IPS-20b (cell line): ENCODE data around the gene ARHGAP4.

Experiments
- H3K27ac ChIP-seq: one replicate; pipeline ENCODE4 v1.5.1; 2013; ENCODE audit warnings: low read length
- H3K27me3 ChIP-seq: 2 replicates; pipeline ENCODE4 v1.6.1; 2013; ENCODE audit warnings: mild to moderate bottlenecking, low read length, inconsistent platforms; ENCODE audit not compliant: insufficient read depth
- H3K36me3 ChIP-seq: 2 replicates; pipeline ENCODE4 v1.6.1; 2013; ENCODE audit warnings: low read depth, mild to moderate bottlenecking, inconsistent platforms, low read length, moderate library complexity; ENCODE audit not compliant: insufficient read depth
- H3K4me1 ChIP-seq: 2 replicates; pipeline ENCODE4 v1.6.1; 2013; ENCODE audit warnings: mild to moderate bottlenecking, control low read depth, inconsistent platforms, low read length, moderate library complexity; ENCODE audit not compliant: insufficient read depth
- H3K4me3 ChIP-seq: 2 replicates; pipeline ENCODE4 v1.5.1; 2013; ENCODE audit warnings: mild to moderate bottlenecking, low read length, inconsistent platforms
- H3K9ac ChIP-seq: 2 replicates; pipeline ENCODE4 v1.6.1; 2013; ENCODE audit warnings: low read depth, mild to moderate bottlenecking, inconsistent platforms, low read length, moderate library complexity
- H3K9me3 ChIP-seq: 2 replicates; pipeline ENCODE4 v1.6.1; 2013; ENCODE audit warnings: mild to moderate bottlenecking, low read depth, low read length, inconsistent platforms; ENCODE audit not compliant: insufficient read depth

ARHGAP4 gene

DNA sequence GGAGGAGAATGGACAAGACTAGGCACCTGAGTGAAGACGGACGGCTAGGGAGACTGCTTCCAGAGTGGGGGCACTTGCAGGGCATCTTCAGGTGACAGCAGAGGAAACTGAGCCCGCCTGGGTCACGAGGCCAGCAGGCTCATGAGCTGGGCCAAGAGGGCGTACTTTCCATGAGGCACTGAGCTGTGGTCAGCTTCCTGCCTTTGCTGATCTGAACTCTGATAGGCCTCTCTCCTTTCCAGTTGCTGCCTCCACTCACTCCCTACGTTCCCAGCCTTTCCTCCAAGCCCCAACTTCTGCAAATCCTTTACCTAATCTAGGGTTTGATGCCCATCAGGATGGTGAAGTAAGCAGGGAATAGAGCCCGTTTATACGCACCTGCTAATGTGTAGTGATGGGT, 38.7 kb downstream of the ARHGAP4 start:
- peaks cover 36% of the 10 kb centered on the region for H3K27me3 ChIP-seq
- H3K9ac ChIP-seq, result 0 out of 2 replicates have a peak overlapping the region, but pooled peaks have one; percentile 32
- H3K4me3 ChIP-seq, result peak overlapping the region; percentile 58; the same call in 1 of the 2 replicates
- peaks cover 3% of the 10 kb centered on the region; the same call in 1 of the 2 replicates for H3K4me1 ChIP-seq
- H3K9me3 ChIP-seq, result no peaks in the 10 kb centered on the region
- no peak overlapping the region for H3K27ac ChIP-seq
- H3K36me3 ChIP-seq, result no peaks in the 10 kb centered on the region

DNA sequence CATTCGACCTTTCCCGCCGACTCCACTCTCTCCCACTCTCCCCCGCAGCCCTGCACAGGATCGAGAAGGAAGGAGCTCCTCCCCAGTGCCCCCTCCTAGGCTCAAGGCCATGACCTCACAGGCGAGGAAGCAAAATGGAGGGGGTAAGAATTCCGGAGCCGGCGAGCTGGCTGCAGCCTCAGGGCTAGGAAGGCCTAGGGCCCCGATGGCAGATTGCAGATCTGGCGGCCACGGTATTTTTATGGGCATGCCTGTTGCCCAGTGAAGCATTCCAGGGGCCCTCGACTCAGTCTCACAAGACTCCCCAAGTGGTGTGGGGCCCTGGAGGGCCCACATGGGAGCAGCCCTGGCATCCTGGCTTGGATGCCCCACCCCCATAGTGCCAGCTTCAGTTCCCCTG, 39.1 kb downstream of the ARHGAP4 start:
- Histone ChIP-seq H3K9ac (peak overlapping the region; percentile 32; the same call in 1 of the 2 replicates), H3K36me3 (no peaks in the 10 kb centered on the region), H3K9me3 (no peaks in the 10 kb centered on the region), H3K4me1 (peaks cover 3% of the 10 kb centered on the region; the same call in 1 of the 2 replicates), H3K4me3 (peak overlapping the region; percentile 58; the same call in 1 of the 2 replicates), H3K27me3 (peaks cover 36% of the 10 kb centered on the region), H3K27ac (no peak overlapping the region)

DNA sequence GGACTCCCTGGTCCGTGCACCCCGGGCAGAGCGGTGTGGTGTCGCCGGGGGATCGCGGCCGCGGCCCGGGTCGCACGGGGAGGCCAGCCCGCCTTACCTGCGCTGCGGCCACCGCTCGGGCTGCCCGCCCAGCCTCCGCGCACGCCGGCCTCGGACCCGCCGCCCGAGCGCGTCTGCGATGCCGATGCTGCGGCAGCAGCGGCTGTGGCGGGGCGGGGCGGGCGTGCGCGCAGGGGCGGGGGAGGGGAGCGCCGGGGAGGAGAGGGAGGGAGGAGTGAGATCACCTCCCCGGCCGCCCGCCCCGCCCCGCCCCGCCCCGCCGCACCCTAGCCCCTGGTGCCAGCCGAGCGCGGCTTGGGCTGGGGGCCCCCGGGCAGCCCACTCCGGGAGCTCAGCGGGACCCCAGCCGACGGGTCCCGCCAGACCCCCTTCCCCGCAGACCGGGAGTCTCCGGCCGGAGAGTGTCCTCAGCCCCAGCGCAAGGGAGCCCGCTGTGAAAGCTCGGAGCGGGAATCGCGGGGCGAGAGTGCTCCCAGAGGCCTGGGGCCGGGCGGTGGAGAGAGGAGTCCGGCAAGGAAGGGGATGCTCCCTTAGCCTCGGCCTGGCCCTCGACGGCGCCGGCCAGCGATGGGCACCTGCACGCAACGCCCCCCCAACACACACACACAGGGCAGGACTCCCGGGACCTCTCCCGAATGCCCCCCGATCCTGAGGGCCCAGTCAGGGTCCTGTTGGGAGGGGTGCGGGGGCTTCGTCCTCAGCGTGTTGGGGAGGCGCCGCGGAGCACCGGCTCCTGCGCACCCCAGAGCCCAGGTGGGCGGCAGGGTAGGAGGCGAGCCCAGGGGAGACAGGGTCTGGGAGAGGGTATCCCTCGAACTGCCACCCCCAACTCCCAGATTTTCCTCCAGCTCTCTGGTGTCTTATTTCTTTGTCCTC, 39.8 kb downstream of the ARHGAP4 start, which contains the start of gene L1CAM:
Gene L1CAM, minus strand, starts transcription at position 206 of the 936 bp plus-strand sequence. CDS start 10,337 bp downstream, outside the sequence.
- Histone ChIP-seq H3K9me3 (no peaks in the 10 kb centered on the region), H3K27ac (no peak within 1 kb of the TSS), H3K27me3 (peaks cover 36% of the 10 kb centered on the region), H3K4me1 (peaks cover 3% of the 10 kb centered on the region; the same call in 1 of the 2 replicates), H3K4me3 (peak within 1 kb of the TSS; percentile 58; the same call in 1 of the 2 replicates), H3K36me3 (no peaks in the 10 kb centered on the region), H3K9ac (peak within 1 kb of the TSS; percentile 51; the same call in 1 of the 2 replicates)

DNA sequence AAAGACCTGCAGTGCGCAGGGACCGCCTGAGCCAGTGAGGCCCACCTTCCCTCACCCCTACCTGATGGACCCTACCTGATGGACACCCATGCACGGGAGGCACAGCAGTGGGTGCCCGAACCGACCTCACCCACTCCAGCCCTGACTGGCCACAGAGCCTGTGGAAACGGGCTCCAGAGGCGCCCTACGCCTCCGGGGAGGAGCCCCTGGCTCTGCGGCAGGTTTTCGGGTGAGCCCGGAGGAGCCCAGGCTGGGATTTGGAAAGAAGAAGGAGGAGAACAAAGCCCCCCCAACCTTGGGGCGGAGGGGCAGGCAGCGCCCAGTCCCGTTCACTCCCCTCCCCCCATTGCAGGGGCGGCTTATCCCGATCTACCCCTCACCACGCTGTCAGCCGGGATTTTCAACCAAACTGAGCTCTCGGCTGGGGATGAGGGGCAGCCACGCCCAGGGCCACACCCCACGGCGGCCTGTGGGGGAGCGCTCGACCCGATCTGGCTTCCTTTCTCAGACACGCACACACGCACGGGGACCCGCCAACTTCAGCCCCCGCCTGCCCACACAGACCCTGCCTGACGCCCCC, 40.8 kb downstream of the ARHGAP4 start:
- H3K4me1 ChIP-seq, result peaks cover 3% of the 10 kb centered on the region; the same call in 1 of the 2 replicates
- peak overlapping the region; percentile 45; the same call in 1 of the 2 replicates for H3K4me3 ChIP-seq
- peaks cover 36% of the 10 kb centered on the region for H3K27me3 ChIP-seq
- H3K36me3 ChIP-seq, result no peaks in the 10 kb centered on the region
- H3K9ac ChIP-seq, result no peak overlapping the region
- no peak overlapping the region for H3K27ac ChIP-seq
- H3K9me3 ChIP-seq, result no peaks in the 10 kb centered on the region

DNA sequence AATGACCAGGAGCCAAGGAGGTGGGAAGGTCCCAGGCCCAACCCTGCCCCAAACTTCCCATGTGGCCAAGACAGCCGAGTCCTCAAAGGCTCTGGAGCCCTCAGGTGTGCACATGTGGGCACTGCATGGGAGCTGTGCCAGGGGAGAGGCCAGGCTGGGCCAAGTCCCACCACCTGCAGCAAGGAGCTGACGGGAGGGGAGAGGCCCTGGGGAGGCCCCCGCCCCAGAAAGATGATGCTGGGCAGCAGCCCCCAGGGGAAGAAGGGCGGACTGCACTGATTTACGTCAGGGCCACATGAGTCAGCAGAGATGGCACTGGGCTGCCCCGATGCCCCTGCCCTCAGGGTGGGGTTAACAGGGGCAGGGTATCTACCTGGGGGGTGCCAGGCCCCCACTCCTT, 41.5 kb downstream of the ARHGAP4 start:
- H3K4me3 ChIP-seq, result peak overlapping the region; percentile 45; the same call in 1 of the 2 replicates
- H3K36me3 ChIP-seq, result no peaks in the 10 kb centered on the region
- no peak overlapping the region for H3K9ac ChIP-seq
- H3K27me3 ChIP-seq, result peaks cover 36% of the 10 kb centered on the region
- H3K27ac ChIP-seq, result no peak overlapping the region
- H3K4me1 ChIP-seq, result peaks cover 8% of the 10 kb centered on the region
- H3K9me3 ChIP-seq, result no peaks in the 10 kb centered on the region

DNA sequence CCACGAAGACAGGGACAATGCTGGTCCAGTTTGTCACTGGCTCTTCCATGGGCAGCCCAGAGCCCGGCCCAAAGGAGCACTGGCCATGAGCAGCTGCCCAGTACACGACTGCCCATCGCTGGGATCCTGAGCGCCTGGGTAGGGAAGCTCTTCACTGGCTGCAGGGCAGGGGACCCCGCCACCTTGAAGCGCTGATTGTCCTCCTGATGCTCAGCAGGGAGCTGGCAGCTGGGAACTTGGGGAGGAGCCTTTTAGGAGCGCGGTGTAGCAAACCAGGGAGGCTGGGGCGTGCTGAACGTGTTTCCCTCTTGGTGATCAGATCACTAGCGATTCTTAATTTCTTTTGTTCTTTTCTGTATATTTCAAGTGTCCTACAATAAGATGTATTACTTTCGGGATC, 41.9 kb downstream of the ARHGAP4 start:
- no peak overlapping the region for H3K9ac ChIP-seq
- H3K9me3 ChIP-seq, result no peaks in the 10 kb centered on the region
- H3K27ac ChIP-seq, result no peak overlapping the region
- H3K27me3 ChIP-seq, result peaks cover 36% of the 10 kb centered on the region
- H3K4me1 ChIP-seq, result peaks cover 9% of the 10 kb centered on the region
- H3K4me3 ChIP-seq, result no peak overlapping the region
- H3K36me3 ChIP-seq, result no peaks in the 10 kb centered on the region

DNA sequence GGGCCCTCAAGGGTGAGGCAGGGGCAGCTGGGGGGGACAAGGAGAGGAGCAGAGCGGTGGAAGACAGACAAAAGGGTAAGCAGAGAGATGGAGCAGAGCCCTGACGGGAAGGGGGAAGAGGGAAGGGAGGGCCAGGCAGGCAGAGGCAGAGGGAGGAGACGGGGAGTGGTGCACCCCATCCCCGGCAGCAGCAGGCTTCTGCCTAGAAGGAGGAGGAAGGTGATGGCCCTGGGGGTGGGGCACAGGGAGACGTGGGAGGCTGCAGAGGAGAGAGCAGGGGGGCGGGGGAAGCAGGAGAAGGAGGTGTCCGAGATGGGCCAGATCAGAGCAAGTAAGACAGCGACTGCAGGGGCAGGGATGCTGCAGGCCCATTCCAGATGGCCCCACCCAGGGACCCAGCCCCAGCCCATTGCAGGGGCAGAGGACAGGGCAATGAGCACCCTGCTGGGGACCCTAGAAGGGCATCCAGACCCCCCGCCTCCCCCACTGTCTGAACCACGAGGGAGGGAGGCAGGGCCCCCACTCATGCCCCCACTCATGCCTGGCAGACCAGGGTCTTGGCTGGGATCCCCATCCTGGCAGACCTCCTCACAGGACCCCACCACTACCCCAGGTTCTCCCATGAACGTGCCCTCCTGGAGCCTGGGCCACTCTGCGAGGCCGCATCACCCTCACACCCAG, 42.8 kb downstream of the ARHGAP4 start:
- no peak overlapping the region for H3K9ac ChIP-seq
- H3K4me1 ChIP-seq, result peaks cover 9% of the 10 kb centered on the region
- H3K27me3 ChIP-seq, result peaks cover 34% of the 10 kb centered on the region
- no peaks in the 10 kb centered on the region for H3K36me3 ChIP-seq
- no peak overlapping the region for H3K4me3 ChIP-seq
- H3K27ac ChIP-seq, result no peak overlapping the region
- no peaks in the 10 kb centered on the region for H3K9me3 ChIP-seq

DNA sequence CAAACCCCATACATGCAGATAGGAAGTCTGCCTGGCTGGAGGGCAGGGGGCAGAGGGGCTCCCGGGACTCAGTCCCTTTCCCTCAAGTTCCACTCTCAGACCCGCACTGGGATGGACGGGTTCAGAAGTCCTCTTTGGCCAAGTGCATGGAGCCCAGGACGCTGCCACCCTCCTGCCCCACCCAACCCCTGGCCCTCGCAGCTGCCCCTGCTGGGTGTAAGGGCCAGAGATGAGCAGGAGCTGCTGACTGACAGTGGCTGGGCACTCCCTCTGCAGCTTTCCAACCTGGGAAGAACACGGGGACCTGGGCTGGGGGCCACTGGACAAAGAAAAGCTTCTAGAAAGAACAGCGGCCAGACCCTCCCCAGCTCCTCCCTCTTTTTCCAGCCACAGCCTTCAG, 43.5 kb downstream of the ARHGAP4 start:
- peaks cover 32% of the 10 kb centered on the region for H3K27me3 ChIP-seq
- no peaks in the 10 kb centered on the region for H3K9me3 ChIP-seq
- H3K4me1 ChIP-seq, result peaks cover 16% of the 10 kb centered on the region

DNA sequence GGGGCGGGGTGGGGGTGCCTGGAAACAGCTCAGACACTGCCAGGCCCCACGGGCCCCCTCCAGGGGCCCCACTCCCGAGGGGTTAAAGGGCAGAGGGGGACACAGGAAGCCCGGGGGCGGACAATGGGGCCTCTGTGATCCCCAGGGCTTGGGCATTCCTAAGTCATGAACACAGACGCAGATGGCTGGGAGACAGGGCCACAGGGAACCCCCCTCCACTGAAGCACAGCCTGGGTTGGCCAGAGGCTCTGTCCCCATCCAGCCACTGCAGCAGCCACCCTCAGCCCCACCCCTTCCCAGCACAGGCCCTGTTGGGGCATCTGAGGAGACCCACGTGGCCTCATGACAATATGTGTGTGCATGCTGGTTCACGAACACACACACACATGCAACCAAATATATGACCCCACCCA, 44.0 kb downstream of the ARHGAP4 start:
- peaks cover 27% of the 10 kb centered on the region for H3K27me3 ChIP-seq
- H3K27ac ChIP-seq, result no peak overlapping the region
- no peaks in the 10 kb centered on the region for H3K36me3 ChIP-seq
- no peaks in the 10 kb centered on the region for H3K9me3 ChIP-seq
- H3K4me1 ChIP-seq, result peaks cover 15% of the 10 kb centered on the region
- no peak overlapping the region for H3K9ac ChIP-seq
- no peak overlapping the region for H3K4me3 ChIP-seq

More for the DNA sequence above, 43.5 kb downstream of the ARHGAP4 start:
- Histone ChIP-seq H3K4me3 (no peak overlapping the region), H3K27ac (no peak overlapping the region), H3K9ac (no peak overlapping the region), H3K36me3 (no peaks in the 10 kb centered on the region)

DNA sequence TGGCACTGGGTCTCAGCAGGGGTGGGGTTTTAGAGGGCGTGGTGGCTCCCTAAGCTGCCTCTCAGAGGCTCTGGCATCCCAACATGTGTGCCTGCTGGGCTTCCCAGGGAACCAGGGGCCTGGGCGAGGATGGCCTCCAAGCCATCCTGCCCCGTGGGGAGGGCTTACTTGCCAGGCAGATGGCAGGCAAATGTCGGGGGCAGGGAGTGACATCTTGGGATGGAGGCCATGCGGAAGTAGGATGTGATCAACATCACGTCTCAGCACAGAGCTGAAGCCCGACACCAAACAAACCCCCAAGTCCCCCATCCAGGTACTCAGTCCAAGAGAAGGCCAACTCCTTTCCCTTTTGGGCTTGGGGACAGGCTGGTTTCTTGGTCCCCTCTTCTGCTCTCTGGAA, 44.8 kb downstream of the ARHGAP4 start:
- H3K4me3 ChIP-seq, result no peak overlapping the region
- no peaks in the 10 kb centered on the region for H3K9me3 ChIP-seq
- no peaks in the 10 kb centered on the region for H3K36me3 ChIP-seq
- H3K4me1 ChIP-seq, result peaks cover 14% of the 10 kb centered on the region
- no peak overlapping the region for H3K27ac ChIP-seq
- peaks cover 21% of the 10 kb centered on the region for H3K27me3 ChIP-seq
- no peak overlapping the region for H3K9ac ChIP-seq

DNA sequence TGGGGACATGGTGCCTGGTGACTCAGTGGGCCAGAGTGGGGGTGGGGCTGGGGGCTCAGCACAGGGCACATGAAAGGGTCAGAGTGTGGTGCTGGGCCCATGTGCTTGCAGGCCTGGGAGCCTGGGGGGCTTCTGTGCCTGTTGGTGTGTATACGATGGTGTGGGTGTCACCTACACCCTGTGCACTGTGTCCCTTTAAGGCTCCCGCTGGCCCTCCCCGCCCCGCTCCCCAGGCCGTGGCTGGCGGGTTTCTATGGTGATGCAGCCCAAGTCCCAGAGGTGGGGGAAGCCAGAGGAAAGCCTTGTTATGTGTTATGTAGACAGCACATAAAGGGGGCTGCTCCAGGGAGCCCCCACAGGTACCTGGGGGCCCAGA, 45.6 kb downstream of the ARHGAP4 start:
- no peaks in the 10 kb centered on the region for H3K36me3 ChIP-seq
- no peak overlapping the region for H3K27ac ChIP-seq
- H3K9me3 ChIP-seq, result no peaks in the 10 kb centered on the region
- H3K27me3 ChIP-seq, result peaks cover 21% of the 10 kb centered on the region
- H3K4me1 ChIP-seq, result peaks cover 17% of the 10 kb centered on the region
- no peak overlapping the region for H3K9ac ChIP-seq
- H3K4me3 ChIP-seq, result no peak overlapping the region
